Effector memory CD8-positive, alpha-beta T cell (primary cell): ENCODE data around the gene AGAP1.

Source experiments
- ATAC-seq: fragments of 150-1000 bp; cut with Tn5 transposase; replicated peaks from 2 replicates; pipeline ENCODE4 v1.10.0; 2021; ENCODE audit warnings: mild to moderate bottlenecking, moderate library complexity
- DNase-seq, 3 experiments: peaks; one replicate each; pipeline ENCODE4 v3.0.0; 2021
- H3K27ac Mint-ChIP-seq, 2 donors: one replicate each; pipeline ENCODE4 v1.8.0; 2022; ENCODE audit warnings: mild to moderate bottlenecking in 2 of 2, mixed read lengths in 2 of 2, moderate library complexity in 2 of 2
- H3K27me3 Mint-ChIP-seq, 2 donors: one replicate each; pipeline ENCODE4 v1.8.0; 2022; ENCODE audit warnings: mixed read lengths in 2 of 2
- H3K36me3 Mint-ChIP-seq: one replicate; pipeline ENCODE4 v1.8.0; 2022; ENCODE audit warnings: mild to moderate bottlenecking, moderate library complexity, mixed read lengths; ENCODE audit not compliant: insufficient read depth
- H3K4me1 Mint-ChIP-seq, 2 donors: one replicate each; pipeline ENCODE4 v1.8.0; 2022; ENCODE audit warnings: low read depth in 2 of 2, mixed read lengths in 2 of 2
- H3K4me3 Mint-ChIP-seq, 2 donors: one replicate each; pipeline ENCODE4 v1.8.0; 2022; ENCODE audit warnings: mild to moderate bottlenecking in 2 of 2, mixed read lengths in 2 of 2, moderate library complexity in 2 of 2
- H3K9me3 Mint-ChIP-seq, 2 donors: one replicate each; pipeline ENCODE4 v1.8.0; 2022; ENCODE audit warnings: mixed read lengths in 2 of 2

Gene AGAP1

DNA sequence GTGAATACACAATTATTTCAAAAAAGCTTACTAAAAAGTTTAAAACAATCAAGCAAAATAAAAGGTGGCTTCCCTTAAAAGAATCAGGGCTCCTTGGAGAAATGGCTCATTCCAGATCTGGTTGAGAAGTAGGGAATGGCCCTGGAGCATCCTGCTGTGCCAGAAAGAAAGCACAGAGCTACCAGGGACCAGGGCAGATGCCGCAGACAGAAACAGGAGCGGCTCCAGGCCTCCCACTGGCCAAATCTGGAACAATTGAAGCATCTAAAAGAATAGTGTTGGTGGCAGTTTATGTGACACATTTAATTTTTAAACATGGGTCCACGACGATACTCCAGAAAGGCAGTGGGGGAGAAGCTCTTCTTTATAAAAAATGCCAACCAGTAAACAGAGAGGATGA lies 598.9 kb downstream of the AGAP1 start:
- Mint-ChIP-seq H3K4me3 (no peak overlapping the region), H3K27me3 (no peaks in the 10 kb centered on the region), H3K36me3 (peaks cover 8% of the 10 kb centered on the region), H3K9me3 (no peaks in the 10 kb centered on the region), H3K27ac (no peak overlapping the region), H3K4me1 (peaks cover 0 to 2% of the 10 kb centered on the region in 2 donors)
- DNase-seq (no peak), ATAC-seq (no peak)

- no peak for DNase-seq
- Mint-ChIP-seq H3K27ac (no peak overlapping the region), H3K4me3 (no peak overlapping the region), H3K36me3 (peaks cover 8% of the 10 kb centered on the region), H3K27me3 (no peaks in the 10 kb centered on the region), H3K9me3 (no peaks in the 10 kb centered on the region), H3K4me1 (peaks cover 0 to 5% of the 10 kb centered on the region in 2 donors)
- ATAC-seq = no peak
These were observed 599.3 kb downstream of the AGAP1 start for GRCh38 chr2:236093134-236093533.

GRCh38 chr2:236095504-236095903 lies 601.7 kb downstream of the AGAP1 start:
- no peak for DNase-seq
- Mint-ChIP-seq H3K27ac (no peak overlapping the region), H3K4me3 (no peak overlapping the region), H3K27me3 (no peaks in the 10 kb centered on the region), H3K36me3 (peaks cover 16% of the 10 kb centered on the region), H3K9me3 (no peaks in the 10 kb centered on the region), H3K4me1 (peaks cover 0 to 3% of the 10 kb centered on the region in 2 donors)
- no peak for ATAC-seq

- Mint-ChIP-seq H3K27me3 (no peaks in the 10 kb centered on the region), H3K4me1 (peaks cover 0 to 6% of the 10 kb centered on the region in 2 donors), H3K4me3 (no peak overlapping the region), H3K9me3 (no peaks in the 10 kb centered on the region), H3K36me3 (peaks cover 26% of the 10 kb centered on the region), H3K27ac (no peak overlapping the region)
- ATAC-seq (no peak), DNase-seq (no peak)
These were observed 607.6 kb downstream of the AGAP1 start for GRCh38 chr2:236101311-236101950.

DNA sequence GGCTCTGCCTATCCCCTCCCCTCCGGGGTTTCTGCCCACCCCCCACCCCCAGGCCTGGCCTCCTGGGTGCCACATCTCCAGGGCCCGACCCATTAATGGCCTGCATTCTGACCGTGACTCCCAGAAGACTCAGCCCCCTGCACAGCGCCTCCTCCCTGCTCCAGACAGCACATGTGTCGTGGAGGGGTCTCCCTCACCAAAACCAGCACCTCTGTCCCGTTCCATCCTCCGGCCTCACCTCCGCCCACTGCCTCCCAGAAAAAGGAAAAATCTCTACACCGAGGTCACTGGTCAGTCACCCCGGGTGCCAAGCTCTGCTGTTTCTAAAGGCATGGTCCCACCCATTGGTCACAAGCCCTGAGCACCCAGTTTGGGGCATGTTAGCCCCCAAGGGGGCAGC lies 609.1 kb downstream of the AGAP1 start:
- Mint-ChIP-seq H3K27ac (no peak overlapping the region), H3K4me1 (peaks cover 0 to 4% of the 10 kb centered on the region in 2 donors)
- ATAC-seq = no peak

DNA sequence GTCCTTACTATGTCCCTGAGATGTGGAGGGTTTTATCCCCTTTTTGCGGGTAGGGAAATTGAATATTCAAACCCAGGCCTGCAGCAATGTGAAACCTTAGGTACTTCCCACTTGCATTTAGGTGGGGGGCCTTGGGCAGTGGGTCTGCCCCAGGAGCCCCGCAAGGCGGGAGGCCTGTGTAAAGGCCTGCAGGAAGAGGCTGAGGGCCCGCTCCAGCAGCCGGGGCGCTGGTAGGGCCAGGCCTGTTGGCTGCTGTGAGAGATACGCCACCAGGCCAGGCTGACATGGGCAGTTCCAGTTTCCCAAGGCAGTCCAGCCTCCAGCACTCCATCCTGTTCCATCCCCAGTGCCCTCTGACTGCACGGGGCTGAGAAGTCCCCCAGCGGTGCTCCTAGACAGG lies 610.1 kb downstream of the AGAP1 start:
- H3K4me3 Mint-ChIP-seq = no peak overlapping the region
- ATAC-seq (no peak), DNase-seq (no peak)
- no peaks in the 10 kb centered on the region for H3K9me3 Mint-ChIP-seq
- H3K27ac Mint-ChIP-seq = no peak overlapping the region
- H3K36me3 Mint-ChIP-seq = peaks cover 17% of the 10 kb centered on the region
- peaks cover 0 to 7% of the 10 kb centered on the region in 2 donors for H3K4me1 Mint-ChIP-seq
- peaks cover 0 to 6% of the 10 kb centered on the region in 2 donors for H3K27me3 Mint-ChIP-seq

More for the DNA sequence above, 609.1 kb downstream of the AGAP1 start:
- Mint-ChIP-seq H3K9me3 (no peaks in the 10 kb centered on the region), H3K27me3 (peaks cover 0 to 2% of the 10 kb centered on the region in 2 donors), H3K4me3 (no peak overlapping the region), H3K36me3 (peaks cover 24% of the 10 kb centered on the region)
- DNase-seq = no peak

- Mint-ChIP-seq H3K4me1 (peaks cover 0 to 7% of the 10 kb centered on the region in 2 donors), H3K27ac (peak overlapping the region in 1 of 2 donors; percentile 25), H3K27me3 (peaks cover 0 to 6% of the 10 kb centered on the region in 2 donors), H3K9me3 (no peaks in the 10 kb centered on the region), H3K4me3 (no peak overlapping the region), H3K36me3 (peaks cover 14% of the 10 kb centered on the region)
- ATAC-seq = no peak
- DNase-seq = no peak
These were observed 612.2 kb downstream of the AGAP1 start for GRCh38 chr2:236105955-236106607.

GRCh38 chr2:236106761-236107160 lies 612.9 kb downstream of the AGAP1 start:
- H3K27me3 Mint-ChIP-seq = peaks cover 0 to 6% of the 10 kb centered on the region in 2 donors
- DNase-seq (no peak), ATAC-seq (no peak)
- H3K4me1 Mint-ChIP-seq = peaks cover 0 to 7% of the 10 kb centered on the region in 2 donors
- H3K4me3 Mint-ChIP-seq = no peak overlapping the region
- H3K27ac Mint-ChIP-seq = no peak overlapping the region
- H3K36me3 Mint-ChIP-seq = peaks cover 14% of the 10 kb centered on the region
- no peaks in the 10 kb centered on the region for H3K9me3 Mint-ChIP-seq

- Mint-ChIP-seq H3K4me1 (peaks cover 3 to 7% of the 10 kb centered on the region in 2 donors), H3K27me3 (peaks cover 0 to 6% of the 10 kb centered on the region in 2 donors)
These were observed 613.7 kb downstream of the AGAP1 start for GRCh38 chr2:236107536-236107935.

GRCh38 chr2:236107942-236108625 lies 614.2 kb downstream of the AGAP1 start:
- ATAC-seq (no peak), DNase-seq (no peak)
- H3K9me3 Mint-ChIP-seq = no peaks in the 10 kb centered on the region
- H3K4me3 Mint-ChIP-seq = no peak overlapping the region
- peak overlapping the region in 1 of 2 donors; percentile 24 for H3K27ac Mint-ChIP-seq
- H3K36me3 Mint-ChIP-seq = peaks cover 5% of the 10 kb centered on the region
- H3K27me3 Mint-ChIP-seq = peaks cover 0 to 6% of the 10 kb centered on the region in 2 donors
- peaks cover 3 to 7% of the 10 kb centered on the region in 2 donors for H3K4me1 Mint-ChIP-seq

More at GRCh38 chr2:236107536-236107935, 613.7 kb downstream of the AGAP1 start:
- Mint-ChIP-seq H3K9me3 (no peaks in the 10 kb centered on the region), H3K27ac (no peak overlapping the region), H3K4me3 (no peak overlapping the region), H3K36me3 (peaks cover 8% of the 10 kb centered on the region)
- ATAC-seq = no peak
- no peak for DNase-seq

DNA sequence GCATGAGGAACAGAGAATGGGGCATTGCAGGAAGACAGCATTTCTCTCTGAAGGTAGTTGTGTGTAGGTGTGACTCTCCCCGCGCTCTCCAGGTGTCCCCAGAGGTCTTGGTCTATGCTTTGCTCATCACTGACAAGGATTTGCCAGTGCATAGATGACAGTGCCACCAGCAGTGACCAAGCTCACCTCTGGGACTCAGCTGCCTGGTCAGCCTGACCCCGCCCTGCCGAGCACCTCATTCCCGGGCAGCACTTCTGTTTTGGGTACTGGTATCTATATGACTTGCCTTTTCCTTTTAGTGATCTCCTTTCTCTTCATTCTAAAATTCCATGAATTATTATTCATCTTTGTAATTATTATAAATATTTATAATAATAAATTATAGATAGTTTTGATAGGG lies 615.2 kb downstream of the AGAP1 start:
- Mint-ChIP-seq H3K9me3 (no peaks in the 10 kb centered on the region), H3K36me3 (peaks cover 4% of the 10 kb centered on the region), H3K27ac (peak overlapping the region in 1 of 2 donors; percentile 24), H3K4me3 (no peak overlapping the region), H3K27me3 (peaks cover 0 to 6% of the 10 kb centered on the region in 2 donors), H3K4me1 (peaks cover 3 to 5% of the 10 kb centered on the region in 2 donors)
- ATAC-seq (no peak), DNase-seq (no peak)

DNA sequence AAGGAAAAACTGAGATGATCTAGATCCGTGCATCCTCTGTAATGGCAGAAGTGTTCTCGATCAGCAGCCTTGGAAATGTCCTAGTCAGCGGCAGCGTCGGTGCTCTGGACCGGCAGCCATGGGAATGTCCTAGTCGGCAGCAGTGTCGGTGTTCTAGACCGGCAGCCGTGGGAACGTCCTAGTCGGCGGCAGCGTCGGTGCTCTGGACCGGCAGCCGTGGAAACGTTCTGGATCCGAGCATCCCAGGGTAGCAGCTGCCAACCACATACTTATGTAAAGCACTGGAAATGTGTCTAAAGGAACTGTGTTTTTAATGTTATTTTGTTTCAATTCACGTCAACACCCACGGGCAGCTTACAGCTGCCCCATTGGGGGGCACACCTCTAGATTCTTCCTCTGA lies 615.6 kb downstream of the AGAP1 start:
- no peak overlapping the region for H3K27ac Mint-ChIP-seq
- no peaks in the 10 kb centered on the region for H3K9me3 Mint-ChIP-seq
- peaks cover 4% of the 10 kb centered on the region for H3K36me3 Mint-ChIP-seq

GRCh38 chr2:236112466-236112865 lies 618.6 kb downstream of the AGAP1 start:
- Mint-ChIP-seq H3K4me3 (no peak overlapping the region), H3K9me3 (no peaks in the 10 kb centered on the region), H3K4me1 (peaks cover 3 to 12% of the 10 kb centered on the region in 2 donors), H3K27me3 (peaks cover 0 to 6% of the 10 kb centered on the region in 2 donors), H3K27ac (peak overlapping the region in 1 of 2 donors; percentile 73), H3K36me3 (no peaks in the 10 kb centered on the region)
- no peak for DNase-seq
- ATAC-seq = no peak

More for the DNA sequence above, 615.6 kb downstream of the AGAP1 start:
- DNase-seq (no peak), ATAC-seq (no peak)
- H3K27me3 Mint-ChIP-seq = peaks cover 0 to 6% of the 10 kb centered on the region in 2 donors
- H3K4me1 Mint-ChIP-seq = peaks cover 3 to 5% of the 10 kb centered on the region in 2 donors
- H3K4me3 Mint-ChIP-seq = no peak overlapping the region
